Choroid plexus epithelial cell (primary cell): ENCODE measurements around the gene ABCC10.

ENCODE experiments used
- DNase-seq: peaks from one replicate; pipeline ENCODE4 v3.0.0-alpha.2; 2010; ENCODE audit warnings: low read depth
- H3K4me3 ChIP-seq: 2 replicates; pipeline ENCODE4 v1.5.1; 2011; ENCODE audit warnings: low read depth, mild to moderate bottlenecking, control low read depth, low read length, moderate library complexity
- CTCF ChIP-seq: conservative IDR thresholded peaks from 2 replicates; pipeline ENCODE4 v1.5.1; 2011; ENCODE audit warnings: low read depth, mild to moderate bottlenecking, control low read depth, inconsistent platforms, low read length, moderate library complexity

The ABCC10 gene

GRCh38 chr6:43477235-43478007, 50.1 kb downstream of the ABCC10 start, which contains the start of gene TJAP1:
Gene TJAP1, plus strand, starts transcription at chr6:43477570. Its CDS starts 21,432 bp downstream, at chr6:43499002.
- TF ChIP-seq CTCF, result no peak
- peak within 1 kb of the TSS; percentile 74 for H3K4me3 ChIP-seq
- DNase-seq, result peak; percentile 82

- no peak for TF ChIP-seq CTCF
- H3K4me3 ChIP-seq, result peak overlapping the region; percentile 74
- DNase-seq, result no peak
Observed at GRCh38 chr6:43478008-43478372, 50.6 kb downstream of the ABCC10 start.

GRCh38 chr6:43481075-43481474, 53.7 kb downstream of the ABCC10 start:
- TF ChIP-seq CTCF, result no peak
- peak; percentile 44 for DNase-seq
- H3K4me3 ChIP-seq, result no peak overlapping the region

GRCh38 chr6:43481591-43482236, 54.4 kb downstream of the ABCC10 start:
- no peak overlapping the region for H3K4me3 ChIP-seq
- DNase-seq, result no peak
- TF ChIP-seq CTCF, result no peak

- H3K4me3 ChIP-seq, result no peak overlapping the region
- no peak for DNase-seq
- no peak for TF ChIP-seq CTCF
Observed at GRCh38 chr6:43488667-43489276, 61.4 kb downstream of the ABCC10 start.

GRCh38 chr6:43489277-43490072, 62.1 kb downstream of the ABCC10 start:
- H3K4me3 ChIP-seq, result no peak overlapping the region
- no peak for DNase-seq
- no peak for TF ChIP-seq CTCF
